Activated B cell treated with CpG ODN at 0.5 μM for 24 hours (primary cell): ENCODE results near the gene STX7. TPM values are rescaled to one million over a fixed set of nuclear protein-coding genes. Genes with fewer than 3 reads are reported as not detected.

Source experiments
- ATAC-seq: fragments of 200-7000 bp; cut with Tn5 transposase; one replicate; pipeline ENCODE4 v1.10.0; 2021; ENCODE audit warnings: low read depth, mild to moderate bottlenecking, moderate library complexity
- CTCF ChIA-PET: fragments of 350-600 bp; sonication (Branson Sonifier 250); formaldehyde crosslinking; loops from one replicate; lab custom pipeline; 2021; ENCODE audit warnings: antibody characterized with exemption; lab: Charles Lee
- POLR2A ChIA-PET: fragments of 350-600 bp; sonication (Branson Sonifier 250); formaldehyde crosslinking; loops from one replicate; lab custom pipeline; 2021; ENCODE audit warnings: antibody characterized with exemption; lab: Charles Lee
- DNase-seq: peaks from one replicate; pipeline ENCODE4 v3.0.0; 2022
- H3K27ac Mint-ChIP-seq: one replicate; pipeline ENCODE4 v1.8.0; 2020; ENCODE audit warnings: mixed read lengths
- H3K27me3 Mint-ChIP-seq: one replicate; pipeline ENCODE4 v1.8.0; 2021; ENCODE audit warnings: mixed read lengths
- H3K36me3 Mint-ChIP-seq: one replicate; pipeline ENCODE4 v1.8.0; 2021; ENCODE audit warnings: low read depth, mixed read lengths
- H3K4me1 Mint-ChIP-seq: one replicate; pipeline ENCODE4 v1.8.0; 2021; ENCODE audit warnings: mixed read lengths
- H3K4me3 Mint-ChIP-seq: one replicate; pipeline ENCODE4 v1.8.0; 2020; ENCODE audit warnings: mild to moderate bottlenecking, mixed read lengths
- H3K9me3 Mint-ChIP-seq: one replicate; pipeline ENCODE4 v1.8.0; 2020; ENCODE audit warnings: mixed read lengths
- intact Hi-C: fragments of 100-400 bp; cut with micrococcal nuclease; formaldehyde crosslinking; loops from one replicate; pipeline ENCODE4 v1.15.1; 2024
- total RNA-seq: library from RNA; stranded (reverse); gene quantifications from 2 replicates; pipeline ENCODE4 v1.2.3, GENCODE V29; 2022
- TF ChIP-seq, protein P1 (sequence below): fragments of 200-600 bp; IDR thresholded peaks from one replicate; pipeline ENCODE4 v1.8.0; 2022; ENCODE audit warnings: antibody characterized with exemption, mild to moderate bottlenecking

STX7 gene
- total RNA-seq, 1 donor from 2014 or later = 138 TPM

DNA sequence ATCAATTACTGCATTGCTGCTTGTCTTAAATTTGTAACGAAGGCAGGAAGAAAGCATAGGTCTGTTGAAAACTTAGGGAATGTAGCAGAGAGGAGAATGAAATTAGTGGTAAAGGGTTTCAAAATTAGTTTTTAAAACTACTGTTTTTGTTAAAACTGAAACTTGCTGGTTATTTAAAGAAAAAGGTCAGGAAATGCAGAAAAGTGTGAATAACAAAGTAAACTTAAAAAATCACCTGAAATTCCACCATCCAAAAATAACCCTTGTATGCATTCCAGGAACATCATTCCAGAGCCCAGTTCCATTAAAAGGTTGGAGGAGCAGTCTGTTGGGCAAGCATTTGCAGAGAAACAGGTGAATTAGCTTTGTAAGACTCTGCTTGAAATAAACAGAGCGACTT lies 108.6 kb downstream of the STX7 start:
- no peak for DNase-seq
- TF ChIP-seq, protein P1, sequence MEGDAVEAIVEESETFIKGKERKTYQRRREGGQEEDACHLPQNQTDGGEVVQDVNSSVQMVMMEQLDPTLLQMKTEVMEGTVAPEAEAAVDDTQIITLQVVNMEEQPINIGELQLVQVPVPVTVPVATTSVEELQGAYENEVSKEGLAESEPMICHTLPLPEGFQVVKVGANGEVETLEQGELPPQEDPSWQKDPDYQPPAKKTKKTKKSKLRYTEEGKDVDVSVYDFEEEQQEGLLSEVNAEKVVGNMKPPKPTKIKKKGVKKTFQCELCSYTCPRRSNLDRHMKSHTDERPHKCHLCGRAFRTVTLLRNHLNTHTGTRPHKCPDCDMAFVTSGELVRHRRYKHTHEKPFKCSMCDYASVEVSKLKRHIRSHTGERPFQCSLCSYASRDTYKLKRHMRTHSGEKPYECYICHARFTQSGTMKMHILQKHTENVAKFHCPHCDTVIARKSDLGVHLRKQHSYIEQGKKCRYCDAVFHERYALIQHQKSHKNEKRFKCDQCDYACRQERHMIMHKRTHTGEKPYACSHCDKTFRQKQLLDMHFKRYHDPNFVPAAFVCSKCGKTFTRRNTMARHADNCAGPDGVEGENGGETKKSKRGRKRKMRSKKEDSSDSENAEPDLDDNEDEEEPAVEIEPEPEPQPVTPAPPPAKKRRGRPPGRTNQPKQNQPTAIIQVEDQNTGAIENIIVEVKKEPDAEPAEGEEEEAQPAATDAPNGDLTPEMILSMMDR = no peak
- Mint-ChIP-seq H3K36me3 (no peaks in the 10 kb centered on the region), H3K4me3 (no peak overlapping the region), H3K9me3 (no peaks in the 10 kb centered on the region), H3K4me1 (peaks cover 31% of the 10 kb centered on the region), H3K27me3 (peaks cover 7% of the 10 kb centered on the region), H3K27ac (no peak overlapping the region)
- intact Hi-C loops = loop anchor here (1.0 to 5.0 kb wide), 4 partner anchors 14 to 408 kb away; partner anchors contain the start of gene RPS12
- no peak for ATAC-seq
- ChIA-PET CTCF (interaction anchor here (1.3 to 2.9 kb wide), 2 partner anchors 12 to 80 kb away, joined by 4 to 16 read pairs; no protein-coding TSS in a partner anchor), POLR2A (no interaction called here)

DNA sequence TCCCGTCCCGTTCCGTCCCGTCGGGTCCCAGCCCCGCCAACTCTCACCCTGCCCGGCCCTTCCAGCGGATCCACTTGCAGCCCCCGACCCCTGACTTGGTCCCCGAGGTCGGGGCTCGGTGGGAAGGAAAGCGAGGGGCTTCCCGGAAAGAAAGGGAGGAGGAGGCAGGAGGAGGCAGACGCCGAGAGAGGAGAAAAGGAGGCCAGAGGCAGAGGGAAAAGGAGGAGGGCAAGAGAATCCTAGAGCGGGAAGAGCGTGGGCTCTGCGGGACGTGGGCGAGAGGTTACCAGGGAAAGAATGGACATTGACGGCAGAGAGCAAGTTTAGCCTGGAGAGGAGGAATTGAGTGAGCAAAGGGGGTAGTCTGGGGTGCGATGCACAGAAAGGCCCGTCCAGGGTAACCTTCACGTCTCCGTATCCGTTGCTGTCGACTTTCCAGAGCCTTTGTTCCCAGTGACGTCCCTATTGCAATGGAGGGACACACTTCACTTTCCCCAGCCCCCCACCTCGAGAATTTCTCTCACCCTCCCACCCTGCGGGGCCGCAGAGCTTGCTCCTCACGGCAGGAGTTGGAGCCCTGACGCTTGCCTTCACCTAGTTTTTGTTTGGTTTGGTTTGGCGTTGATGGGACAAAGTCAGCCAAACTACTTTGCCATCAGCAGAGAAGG lies 111.2 kb downstream of the STX7 start:
- intact Hi-C loops = loop anchor here (1.0 to 5.0 kb wide), 5 partner anchors 8 to 411 kb away; partner anchors contain the start of gene RPS12
- H3K27me3 Mint-ChIP-seq = peaks cover 7% of the 10 kb centered on the region
- H3K4me1 Mint-ChIP-seq = peaks cover 31% of the 10 kb centered on the region
- ChIA-PET POLR2A (no interaction called here), CTCF (interaction anchor here (1.5 to 1.6 kb wide), 2 partner anchors 102 to 122 kb away, joined by 4 to 5 read pairs; no protein-coding TSS in a partner anchor)
- H3K9me3 Mint-ChIP-seq = no peaks in the 10 kb centered on the region
- ATAC-seq (no peak), DNase-seq (no peak)
- peak overlapping the region; percentile 74 for H3K4me3 Mint-ChIP-seq
- no peak overlapping the region for H3K27ac Mint-ChIP-seq
- no peaks in the 10 kb centered on the region for H3K36me3 Mint-ChIP-seq
- TF ChIP-seq, protein P1 = no peak

DNA sequence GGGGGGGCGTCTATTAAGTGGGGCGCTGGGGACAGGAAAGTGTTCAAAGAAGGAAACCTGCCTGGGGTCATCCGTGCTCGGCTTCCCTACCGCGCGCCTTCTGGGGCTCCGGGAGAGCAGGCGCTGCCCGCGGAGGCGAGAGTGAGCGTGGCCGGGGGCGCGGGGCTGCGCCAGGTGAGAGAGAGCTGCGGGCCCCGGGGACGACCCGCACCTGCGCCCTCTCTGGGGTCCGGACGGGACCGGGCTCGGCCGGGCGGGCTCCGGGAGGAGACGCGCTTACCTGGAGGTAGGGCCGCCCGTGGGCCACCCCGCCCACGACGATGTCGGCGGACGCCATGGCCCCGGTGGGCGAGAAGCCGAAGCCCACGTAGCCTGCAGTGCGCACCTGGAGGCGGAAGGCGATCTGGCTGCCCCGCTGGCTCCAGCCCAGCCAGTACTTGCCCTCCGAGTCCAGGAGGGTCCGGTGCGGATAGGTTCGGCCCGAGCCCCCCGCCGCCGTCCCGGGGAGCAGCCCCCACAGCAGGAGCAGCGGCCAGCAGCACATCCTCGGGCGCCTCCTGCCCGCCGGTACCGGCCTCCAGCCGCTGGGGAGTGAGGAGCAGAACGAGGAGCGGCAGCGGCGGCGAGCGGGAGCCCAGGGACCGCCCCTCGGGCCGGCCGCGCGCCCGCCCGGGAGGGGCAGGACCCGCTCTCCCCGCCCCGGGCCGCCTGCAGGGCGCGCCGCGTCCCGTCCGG lies 111.9 kb downstream of the STX7 start, which contains the start of gene MOXD1:
Gene MOXD1, minus strand, starts transcription at position 593 of the 735 bp plus-strand sequence. Its CDS starts 49 bp downstream, at position 544.
- Mint-ChIP-seq H3K36me3 (no peaks in the 10 kb centered on the region), H3K27me3 (peaks cover 7% of the 10 kb centered on the region), H3K4me3 (peak within 1 kb of the TSS; percentile 88), H3K27ac (peak within 1 kb of the TSS; percentile 42), H3K4me1 (peaks cover 31% of the 10 kb centered on the region), H3K9me3 (peaks cover under 1% of the 10 kb centered on the region)
- ChIA-PET CTCF (interaction anchor here (1.4 to 1.6 kb wide), 2 partner anchors 101 to 121 kb away, joined by 4 to 5 read pairs; no protein-coding TSS in a partner anchor), POLR2A (interaction anchor here (0.7 to 0.9 kb wide), 2 partner anchors 14 to 89 kb away, joined by 3 read pairs; no protein-coding TSS in a partner anchor)
- TF ChIP-seq, protein P1 = no peak
- intact Hi-C loops = loop anchor here (2.0 to 5.0 kb wide), 4 partner anchors 41 to 411 kb away; partner anchors contain the start of gene RPS12
- DNase-seq = peak; percentile 61
- peak; percentile 77 for ATAC-seq

DNA sequence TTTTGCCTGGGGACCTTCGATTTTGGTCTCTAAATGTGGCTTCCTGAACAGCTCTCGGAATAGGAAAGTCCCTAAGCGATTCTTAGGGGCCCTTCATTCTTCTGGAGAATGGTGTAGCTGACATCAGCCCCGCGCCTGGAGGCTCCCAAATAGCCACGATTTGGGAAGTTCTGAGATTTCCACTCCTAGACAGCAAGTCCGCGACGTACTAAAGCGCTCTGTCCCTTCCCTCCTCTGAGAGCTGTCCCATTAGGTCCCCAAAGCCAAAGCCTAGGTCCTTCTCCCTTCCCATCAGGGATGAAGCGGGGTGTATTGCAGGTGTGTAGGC lies 112.4 kb downstream of the STX7 start:
- POLR2A ChIA-PET = interaction anchor here (0.7 to 1.1 kb wide), 3 partner anchors 14 to 112 kb away, joined by 3 to 4 read pairs (median 3); partner anchors contain the start of gene STX7
- DNase-seq (no peak), ATAC-seq (no peak)
- Mint-ChIP-seq H3K4me1 (peaks cover 30% of the 10 kb centered on the region), H3K9me3 (peaks cover 5% of the 10 kb centered on the region), H3K36me3 (peaks cover under 1% of the 10 kb centered on the region), H3K4me3 (peak overlapping the region; percentile 88), H3K27ac (peak overlapping the region; percentile 42), H3K27me3 (peaks cover 7% of the 10 kb centered on the region)
- intact Hi-C loops = loop anchor here (2.0 to 5.0 kb wide), 4 partner anchors 42 to 412 kb away; partner anchors contain the start of gene RPS12
- TF ChIP-seq, protein P1 = no peak
- CTCF ChIA-PET = interaction anchor here (1.4 to 1.6 kb wide), 2 partner anchors 100 to 121 kb away, joined by 4 to 5 read pairs; no protein-coding TSS in a partner anchor
